GM19438 (cell line): Measurements from ENCODE around the gene ARPC4.

Source experiments
- ATAC-seq: cut with Tn5 transposase; IDR thresholded peaks from one replicate; pipeline ENCODE4 v1.9.1; 2021; ENCODE audit warnings: low read depth; ENCODE audit not compliant: unreplicated experiment

The ARPC4 gene

DNA sequence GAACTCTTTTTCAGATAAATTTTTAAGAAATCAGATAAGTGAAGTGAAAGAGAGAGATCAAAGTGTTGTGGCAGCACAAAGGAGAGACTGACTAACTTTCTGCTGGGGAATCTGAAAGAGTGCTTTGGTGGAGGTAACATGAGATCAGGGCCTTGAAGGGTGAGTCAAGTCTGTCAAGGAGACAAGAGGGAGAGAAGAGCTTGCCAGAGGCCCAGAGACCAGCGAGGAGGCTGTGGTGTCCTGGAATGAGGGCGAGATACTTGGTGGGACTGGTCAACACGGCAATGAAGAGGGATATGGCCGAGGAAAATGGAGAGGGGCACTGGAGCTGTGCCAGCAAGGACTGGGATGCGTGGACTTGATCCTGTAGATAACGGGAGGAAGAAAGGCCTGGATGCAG is 5.2 kb upstream of the ARPC4 start:
- no peak for ATAC-seq

DNA sequence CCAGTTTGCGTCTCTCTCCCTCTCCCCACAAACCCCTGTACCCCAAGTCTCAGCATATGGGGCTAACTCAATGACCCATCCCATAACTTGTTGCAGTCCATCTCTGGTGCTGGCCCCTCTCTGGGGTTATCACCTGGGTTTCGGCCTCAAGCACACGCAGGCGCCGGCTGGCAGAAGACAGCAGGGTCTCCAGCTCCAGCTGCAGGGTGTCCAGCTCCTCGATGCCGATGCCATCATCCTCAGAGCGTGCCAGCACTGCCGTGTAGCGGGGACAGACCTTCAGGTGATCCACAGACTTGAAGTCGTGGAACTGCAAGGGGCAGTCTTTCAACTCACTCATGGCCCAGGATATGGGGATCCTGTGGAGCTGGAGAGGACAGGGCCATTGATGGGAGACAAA is 1.8 kb upstream of the ARPC4 start:
- ATAC-seq, result no peak

DNA sequence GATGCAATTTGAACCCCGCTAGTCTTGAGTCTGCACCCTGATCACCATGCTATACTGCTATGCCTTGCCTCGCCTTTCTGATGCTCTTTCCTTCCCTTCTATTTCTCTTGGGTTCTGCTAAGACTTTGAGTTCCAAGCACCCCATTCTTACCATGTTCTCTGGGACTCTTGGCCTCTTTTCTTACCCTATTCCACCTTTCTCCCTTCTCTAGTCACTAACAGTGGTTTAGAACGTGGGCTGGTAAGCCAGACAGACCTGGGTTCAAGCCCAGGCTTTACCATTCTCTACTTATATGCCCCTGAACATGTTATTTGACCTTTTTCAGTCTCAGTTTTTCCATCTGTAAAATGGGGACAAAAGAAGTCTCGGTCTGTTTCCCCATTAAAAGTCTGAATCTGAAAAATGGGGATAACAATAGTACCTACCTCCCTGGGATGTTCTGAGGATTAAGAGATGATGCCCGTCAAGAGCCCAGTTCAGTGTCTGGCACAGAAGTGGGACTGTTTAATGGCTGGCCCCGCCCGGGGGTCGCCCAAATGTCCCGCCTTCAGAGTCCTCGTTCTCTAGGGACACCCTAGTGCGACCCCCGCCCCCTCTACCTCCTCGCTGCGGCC is 985 bp upstream of the ARPC4 start:
- ATAC-seq, result no peak

DNA sequence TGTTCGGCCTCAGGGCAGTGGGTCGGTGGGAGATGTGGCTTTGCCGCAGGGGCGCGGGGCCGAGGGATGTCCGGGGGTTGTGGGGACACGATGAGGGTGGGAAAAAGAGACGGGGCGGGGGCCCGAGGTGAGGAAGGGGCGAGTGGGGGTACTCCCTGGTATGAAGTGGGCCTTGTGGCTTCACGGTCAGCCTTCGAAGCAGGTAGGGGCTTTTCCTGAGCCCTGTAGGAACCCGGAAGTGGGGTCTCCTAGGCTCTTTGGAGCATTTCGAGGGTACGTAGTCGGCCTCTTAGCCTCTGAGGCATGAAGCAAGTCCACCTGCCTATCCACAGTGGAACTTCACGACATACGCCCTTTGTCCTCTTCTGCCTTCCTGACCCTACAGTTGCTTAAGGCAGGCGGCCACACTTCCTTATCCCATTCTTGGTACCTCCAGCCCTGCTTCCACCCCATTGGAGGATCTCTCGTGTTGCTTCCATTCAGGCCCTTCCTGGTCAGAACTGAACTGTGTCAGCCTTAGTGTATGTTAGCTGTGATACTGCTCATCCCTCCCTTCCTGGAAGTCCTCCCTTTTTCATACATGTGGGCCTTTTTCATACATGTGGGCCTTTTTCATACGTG is 389 bp downstream of the ARPC4 start:
- no peak for ATAC-seq

DNA sequence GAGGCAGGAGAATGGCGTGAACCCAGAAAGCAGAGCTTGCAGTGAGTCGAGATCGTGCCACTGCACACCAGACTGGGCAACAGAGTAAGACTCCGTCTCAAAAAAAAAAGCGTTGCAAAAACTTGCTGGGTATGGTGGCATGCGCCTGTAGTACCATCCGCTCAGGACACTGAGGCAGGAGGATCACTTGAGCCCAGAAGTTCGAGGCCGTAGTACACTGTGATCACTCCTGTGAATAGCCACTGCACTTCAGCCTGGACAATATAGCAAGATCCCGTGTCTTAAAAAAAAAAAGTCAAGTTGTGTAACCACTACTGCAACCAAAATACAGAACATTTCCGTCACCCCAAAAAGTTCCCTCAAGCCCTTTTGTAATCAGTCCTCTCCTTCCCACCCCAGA is 1.5 kb downstream of the ARPC4 start:
- ATAC-seq, result no peak

DNA sequence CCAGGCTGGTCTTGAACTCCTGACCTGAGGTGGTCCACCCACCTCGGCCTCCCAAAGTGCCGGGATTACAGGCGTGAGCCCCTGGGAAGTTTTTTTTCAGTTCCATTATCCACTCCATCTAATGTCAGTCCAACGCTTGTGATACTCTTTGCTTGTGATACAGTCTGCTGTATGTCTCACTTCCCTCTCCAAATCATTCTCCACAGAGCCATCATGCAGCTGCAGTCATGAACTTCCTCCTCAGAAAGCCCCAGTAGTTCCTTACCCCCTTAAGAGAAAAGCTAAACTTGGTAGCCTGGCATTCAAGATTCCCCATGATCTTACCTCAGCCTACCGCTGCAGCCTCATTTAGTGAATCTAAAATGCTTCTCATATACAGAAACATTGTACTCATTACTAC is 2.3 kb downstream of the ARPC4 start:
- no peak for ATAC-seq

DNA sequence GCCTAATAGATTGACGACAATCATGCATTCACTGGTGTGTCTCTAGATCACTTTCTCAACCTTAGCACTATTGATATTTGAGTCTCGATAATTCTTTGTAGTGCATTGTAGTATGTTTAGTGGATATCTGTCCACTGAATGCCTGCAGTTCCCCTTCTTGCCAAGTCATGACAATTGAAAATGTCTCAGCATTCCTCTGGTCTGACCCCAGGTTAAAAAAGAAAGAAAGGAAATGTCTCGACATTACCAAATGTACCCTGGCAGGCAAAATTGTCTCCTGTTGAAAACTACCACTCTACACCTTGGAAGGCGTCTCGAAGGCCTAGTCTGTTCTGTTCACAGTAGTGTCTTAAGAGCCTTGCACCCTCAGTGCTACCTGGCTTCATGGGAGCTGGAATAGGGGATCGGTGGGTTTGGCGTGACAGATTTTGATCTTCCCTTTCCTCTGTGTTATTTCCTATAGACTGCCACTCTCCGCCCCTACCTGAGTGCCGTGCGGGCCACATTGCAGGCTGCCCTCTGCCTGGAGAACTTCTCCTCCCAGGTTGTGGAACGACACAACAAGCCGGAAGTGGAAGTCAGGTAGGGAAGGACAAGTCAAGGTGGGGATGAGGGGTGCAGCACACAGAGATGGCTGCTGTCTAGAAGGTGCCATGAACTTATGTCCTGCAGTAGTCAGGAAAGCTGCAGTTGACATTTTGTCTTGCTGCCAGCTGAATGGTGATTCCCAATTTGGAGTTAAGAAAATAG is 4.5 kb downstream of the ARPC4 start:
- no peak for ATAC-seq

DNA sequence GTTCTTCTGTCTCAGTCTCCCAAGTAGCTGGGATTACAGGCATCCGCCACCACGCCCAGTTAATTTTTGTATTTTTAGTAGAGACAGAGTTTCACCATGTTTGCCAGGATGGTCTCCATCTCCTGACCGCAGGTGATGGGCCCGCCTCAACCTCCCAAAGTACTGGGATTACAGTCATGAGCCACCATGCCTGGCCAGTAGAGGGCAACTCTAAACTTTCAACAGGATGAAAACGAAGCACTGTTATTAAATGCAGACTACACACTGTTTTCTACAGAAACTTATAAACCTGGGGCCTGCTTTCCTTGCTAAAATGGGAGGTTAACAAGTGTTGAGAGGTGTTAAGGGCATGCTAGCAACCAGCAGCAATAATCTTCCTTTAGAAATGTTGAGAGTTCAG is 7.6 kb downstream of the ARPC4 start:
- no peak for ATAC-seq

DNA sequence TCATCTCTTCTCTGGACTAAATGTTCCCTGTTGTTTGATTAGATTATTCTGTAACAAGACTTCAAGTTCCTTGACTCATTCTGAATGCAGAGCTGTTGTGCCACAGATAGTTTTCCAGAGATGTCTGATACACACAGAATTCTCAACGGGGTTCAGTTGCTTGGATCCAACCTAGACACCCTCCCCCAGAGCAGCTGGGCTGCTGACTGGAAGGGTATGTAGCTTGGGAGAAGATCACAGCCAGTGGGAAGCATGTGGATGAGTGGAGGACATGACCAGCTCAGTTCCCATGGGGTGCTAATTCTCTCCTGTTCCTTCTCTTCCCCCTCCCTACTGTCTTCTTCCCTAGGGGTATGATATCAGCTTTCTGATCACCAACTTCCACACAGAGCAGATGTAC is 10.6 kb downstream of the ARPC4 start:
- ATAC-seq, result no peak

DNA sequence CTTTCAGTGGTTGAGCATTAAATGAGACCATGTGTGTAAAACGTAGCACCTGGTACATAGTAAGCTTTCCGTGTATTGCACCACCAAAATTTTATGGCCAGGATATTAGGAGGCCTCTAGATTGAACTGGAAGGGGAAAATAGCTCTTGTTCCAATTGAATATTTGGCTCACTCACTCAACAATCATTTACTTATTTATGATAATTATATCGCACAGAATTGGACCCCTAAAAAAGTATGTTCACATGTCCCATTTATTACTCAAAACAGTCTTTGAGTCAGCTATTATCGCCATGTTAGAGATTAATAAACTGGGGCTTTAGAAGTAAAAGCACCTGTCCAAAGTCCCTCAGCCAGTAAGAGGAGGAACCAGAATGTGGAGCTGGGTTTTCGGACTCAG is 12.1 kb downstream of the ARPC4 start:
- ATAC-seq, result no peak

DNA sequence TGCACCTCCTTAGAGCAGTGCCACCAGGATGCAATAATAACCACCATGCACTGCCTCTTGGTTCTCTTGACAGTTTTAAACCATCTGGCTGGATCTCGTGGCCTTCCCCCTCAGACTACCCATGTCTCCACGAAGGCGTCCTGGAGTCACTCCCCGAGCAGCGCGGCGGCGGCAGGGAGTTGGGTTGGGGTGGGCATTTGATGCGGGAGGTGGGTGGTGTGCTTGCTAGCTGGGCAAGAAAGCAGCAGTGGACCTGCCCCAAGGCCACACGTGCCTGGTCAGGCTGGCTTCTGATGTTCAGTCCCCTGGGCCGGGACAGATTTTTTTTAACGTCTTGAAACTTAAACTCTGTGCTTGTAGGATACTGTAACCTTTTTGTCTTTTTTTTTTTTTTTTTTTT is 13.3 kb downstream of the ARPC4 start:
- ATAC-seq, result no peak

DNA sequence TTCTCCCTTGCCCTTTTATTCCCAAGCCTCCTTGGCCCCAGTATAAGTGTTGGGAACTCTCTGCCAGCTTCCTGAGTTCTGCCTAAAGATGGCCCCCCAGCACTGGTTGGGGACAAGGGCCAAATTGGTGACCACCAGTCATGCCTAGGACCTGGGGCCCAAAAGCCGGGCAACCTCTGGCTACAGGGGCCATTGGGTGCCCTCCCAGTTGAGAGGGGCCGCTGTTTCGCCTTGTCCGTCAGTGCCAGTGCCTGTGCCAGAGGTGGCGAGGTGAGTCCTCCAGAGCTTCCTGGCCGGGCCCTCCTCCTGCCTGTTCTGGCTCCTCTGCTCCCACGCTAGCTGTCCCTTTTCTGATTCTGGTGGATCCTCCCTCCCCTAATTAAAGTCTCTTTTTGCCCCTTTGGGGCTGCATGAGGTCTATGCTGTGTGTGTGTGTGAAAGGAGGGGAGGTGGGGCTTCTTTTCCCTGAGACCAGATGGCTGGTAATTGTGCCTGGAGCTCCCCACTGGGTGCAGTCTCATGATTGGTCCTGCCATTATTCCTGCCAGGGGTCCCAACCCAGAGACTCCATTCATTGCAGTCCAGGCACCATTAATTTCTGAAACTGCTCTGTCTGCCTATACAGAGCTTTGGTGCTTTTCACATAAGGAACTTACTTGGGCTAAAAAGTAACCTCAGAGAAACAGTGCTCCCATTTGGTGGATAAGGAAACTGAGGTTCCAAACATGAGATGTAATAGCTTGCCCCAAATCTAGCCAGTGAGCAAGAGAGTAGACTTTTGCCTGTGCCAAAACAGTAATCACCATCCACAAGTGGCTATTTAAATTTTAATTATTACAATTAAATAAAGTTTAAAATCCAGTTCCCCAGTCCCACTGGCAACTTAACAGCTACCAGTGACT is 14.1 kb downstream of the ARPC4 start:
- no peak for ATAC-seq

DNA sequence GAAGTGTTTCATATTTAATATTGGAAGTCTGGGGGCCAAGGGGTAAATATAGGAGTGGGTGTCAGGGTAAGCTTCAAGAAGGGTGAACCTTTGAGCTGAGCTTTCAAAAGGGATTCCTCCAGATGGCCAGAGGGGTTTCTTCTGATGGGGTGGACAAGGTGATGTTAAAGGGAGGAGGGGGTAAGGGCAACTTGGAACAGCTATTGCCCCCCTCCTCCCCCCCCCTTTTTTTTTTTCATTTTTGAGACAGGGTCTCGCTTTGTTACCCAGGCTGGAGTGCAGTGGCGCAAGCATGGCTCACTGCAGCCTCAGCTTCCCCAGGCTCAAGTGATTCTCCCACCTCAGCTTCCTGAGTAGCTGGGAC is 15.1 kb downstream of the ARPC4 start:
- no peak for ATAC-seq

DNA sequence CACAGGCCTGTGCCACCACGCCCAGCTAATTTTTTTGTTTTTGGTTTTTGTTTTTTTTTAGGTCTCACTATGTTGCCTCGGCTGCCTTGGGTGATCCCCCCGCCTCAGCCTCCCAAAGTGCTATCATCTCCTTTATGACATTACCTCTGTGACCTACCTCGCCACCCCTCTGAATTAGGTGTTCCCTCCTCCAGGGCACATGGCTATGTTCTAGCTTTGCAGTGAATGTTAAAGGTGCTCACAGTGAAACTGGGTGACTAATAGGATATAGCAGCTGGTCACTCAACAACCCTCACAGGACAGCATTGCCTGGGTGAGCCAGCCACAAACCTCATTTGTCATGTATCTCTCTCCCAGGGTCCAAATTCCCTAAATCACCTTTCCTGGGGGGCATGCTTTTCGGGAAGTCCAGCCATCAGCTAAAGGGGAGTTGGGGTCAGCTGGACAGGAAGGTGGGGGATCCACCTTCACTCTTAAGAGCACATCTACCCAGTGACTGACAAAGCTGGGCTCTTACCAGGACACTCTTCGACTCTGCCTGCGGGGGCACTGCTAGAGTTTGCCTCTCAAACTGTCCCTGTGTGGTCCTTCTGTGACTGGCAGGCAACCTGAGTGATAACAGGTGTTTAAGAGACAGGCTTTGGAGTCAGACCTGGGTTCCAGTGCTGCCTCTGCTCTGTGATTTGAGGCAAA is 15.6 kb downstream of the ARPC4 start:
- peak; percentile 48 for ATAC-seq

DNA sequence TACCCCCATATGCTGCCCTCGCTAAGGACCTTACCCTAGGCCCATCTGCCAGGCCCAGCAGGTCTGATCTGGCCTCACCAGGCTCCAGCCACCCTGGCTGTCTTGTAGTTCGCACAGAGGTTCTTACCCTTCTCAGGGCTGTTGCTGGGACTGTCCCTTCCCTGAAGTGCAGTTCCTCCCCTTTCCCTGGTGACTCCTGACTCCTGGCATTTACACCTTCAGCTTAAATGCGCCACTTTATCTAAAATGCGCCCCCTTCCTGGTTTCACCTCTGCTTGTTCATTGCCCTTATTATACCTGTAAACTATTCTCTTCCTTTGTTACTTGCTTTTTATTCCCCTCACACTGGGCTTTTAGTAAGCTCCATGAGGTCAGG is 16.3 kb downstream of the ARPC4 start:
- no peak for ATAC-seq

DNA sequence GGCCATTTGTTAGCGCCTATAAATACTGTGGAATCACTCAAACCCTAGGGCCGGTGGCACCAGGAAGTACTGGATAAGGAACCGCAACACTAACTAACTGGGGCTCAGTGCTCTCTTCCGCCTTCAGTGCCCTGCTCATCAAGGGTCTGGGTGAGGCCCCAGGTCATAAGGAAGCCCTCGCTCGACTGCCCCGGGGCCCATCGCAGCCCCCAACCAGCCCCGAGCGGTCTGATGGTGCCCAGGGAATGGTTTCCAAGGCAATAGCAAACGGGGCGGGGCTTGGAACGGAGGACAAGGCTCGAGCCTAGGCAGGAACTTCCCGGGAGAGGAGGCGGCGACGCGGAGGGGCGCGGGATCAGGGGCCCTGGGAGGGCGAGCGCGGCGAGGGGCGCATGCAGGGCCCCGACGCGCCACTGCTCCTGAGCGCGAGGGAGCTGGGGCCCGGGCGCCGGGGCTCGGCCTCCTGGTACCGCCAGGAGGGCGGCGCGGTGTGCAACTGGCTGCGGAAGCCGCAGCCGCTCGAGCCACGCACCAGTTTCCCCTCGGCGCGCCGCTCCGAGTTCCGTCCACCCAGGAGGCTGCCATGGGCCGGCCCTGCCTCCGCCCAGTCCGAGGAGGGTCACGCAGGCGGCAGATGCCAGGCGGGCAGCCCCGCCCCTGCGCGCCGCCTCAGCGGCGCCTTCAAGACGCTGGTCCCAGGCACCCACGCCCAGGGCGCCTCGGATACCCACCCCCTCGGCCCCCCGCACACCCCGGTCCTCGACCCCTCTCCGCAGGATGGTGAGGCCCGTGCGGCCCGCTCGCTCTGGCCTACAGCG is 16.9 kb downstream of the ARPC4 start, which contains the start of gene TTLL3:
TTLL3 (plus strand) TSS at position 648 of the 818 bp plus-strand sequence. CDS start 400 bp downstream, outside the sequence.
- peak; percentile 46 for ATAC-seq

DNA sequence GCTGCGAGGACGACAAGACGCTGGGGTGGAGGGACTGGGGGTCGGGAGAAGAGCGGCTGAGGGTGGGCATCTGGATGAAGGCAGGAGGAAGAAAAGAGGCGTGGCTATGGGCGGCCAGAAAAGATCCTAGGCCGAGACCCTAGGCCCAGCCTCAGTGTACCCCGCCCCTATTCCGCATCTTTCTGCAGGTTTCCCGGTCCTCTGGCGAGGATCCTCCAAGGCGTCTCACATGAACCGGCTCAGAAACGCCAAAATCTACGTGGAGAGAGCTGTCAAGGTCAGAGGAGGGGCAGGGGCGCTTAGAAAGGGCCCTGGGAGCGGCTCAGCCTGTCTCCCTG is 17.5 kb downstream of the ARPC4 start:
- no peak for ATAC-seq

DNA sequence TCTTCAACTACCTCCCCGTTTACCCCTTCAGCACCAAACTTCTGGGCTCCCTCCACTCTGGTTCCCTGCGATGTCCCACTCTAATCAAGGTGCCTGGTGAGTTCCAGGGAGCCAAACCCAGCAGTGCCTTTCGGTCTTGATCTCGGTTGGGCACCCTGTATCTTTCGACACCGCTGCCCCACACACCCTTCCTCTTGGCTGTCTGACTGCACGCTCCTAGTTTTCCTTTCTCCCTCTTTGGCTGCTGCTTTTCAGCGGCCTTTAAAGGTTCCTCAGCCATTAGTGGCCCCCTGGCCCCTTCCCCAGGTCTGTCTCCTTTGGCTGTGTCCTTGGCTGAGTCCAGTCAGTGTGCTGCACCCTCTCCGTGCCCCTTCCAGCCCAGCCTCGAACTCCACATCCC is 18.0 kb downstream of the ARPC4 start:
- no peak for ATAC-seq

DNA sequence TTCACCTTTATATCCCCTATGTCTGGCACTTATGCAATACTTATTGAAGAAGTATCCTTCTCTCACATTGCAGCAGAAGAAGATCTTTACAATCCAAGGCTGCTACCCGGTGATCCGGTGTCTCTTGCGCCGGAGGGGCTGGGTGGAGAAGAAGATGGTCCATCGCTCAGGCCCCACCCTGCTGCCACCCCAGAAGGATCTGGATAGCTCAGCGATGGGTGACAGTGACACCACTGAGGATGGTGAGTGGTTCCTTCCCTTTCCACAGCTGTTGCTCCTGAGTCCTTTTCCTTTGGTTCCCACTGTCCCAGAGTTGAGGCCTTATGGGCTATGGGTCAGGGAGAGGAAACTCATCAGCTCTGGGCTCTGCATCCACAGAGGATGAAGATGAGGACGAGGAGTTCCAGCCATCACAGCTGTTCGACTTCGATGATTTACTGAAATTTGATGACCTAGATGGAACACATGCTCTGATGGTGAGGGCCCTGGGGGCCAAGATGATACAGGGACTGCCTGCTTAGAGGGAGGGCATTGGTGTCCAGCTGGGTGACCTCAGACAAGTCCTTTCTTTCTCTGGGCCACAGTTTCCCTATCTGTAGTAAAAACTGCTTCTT is 20.1 kb downstream of the ARPC4 start:
- no peak for ATAC-seq
